DND-41 (cell line): ENCODE measurements around the gene GRID1.

Experiments used
- ATAC-seq: fragments of 200-7000 bp; cut with Tn5 transposase; 3 replicates; pipeline ENCODE4 v1.9.1; 2021; ENCODE audit warnings: low read depth; ENCODE audit not compliant: insufficient read depth
- DNase-seq: peaks from one replicate; pipeline ENCODE4 v3.0.0-alpha.2; 2020
- H2AFZ ChIP-seq: 2 replicates; pipeline ENCODE4 v1.6.0; 2012; ENCODE audit warnings: low read depth, low read length
- H3K27ac ChIP-seq: 2 replicates; pipeline ENCODE4 v1.5.1; 2012; ENCODE audit warnings: low read length, inconsistent platforms
- H3K27me3 ChIP-seq: fragments of 200-600 bp; sonication (generic); 2 replicates; pipeline ENCODE4 v1.6.0; 2012; ENCODE audit warnings: low read length, mild to moderate bottlenecking, inconsistent platforms; ENCODE audit not compliant: insufficient read depth, poor library complexity
- H3K36me3 ChIP-seq: 2 replicates; pipeline ENCODE4 v1.5.1; 2012; ENCODE audit warnings: low read length, inconsistent platforms; ENCODE audit not compliant: insufficient read depth
- H3K4me1 ChIP-seq: 2 replicates; pipeline ENCODE4 v1.5.1; 2012; ENCODE audit warnings: mild to moderate bottlenecking, low read length; ENCODE audit not compliant: insufficient read depth
- H3K4me2 ChIP-seq: 2 replicates; pipeline ENCODE4 v1.6.0; 2012; ENCODE audit warnings: mild to moderate bottlenecking, moderate library complexity, low read length, inconsistent platforms; ENCODE audit not compliant: insufficient read depth
- H3K4me3 ChIP-seq, 2 experiments: fragments of 200-600 bp in 1 of 2; shearing (Covaris generic) in 1 of 2; 2 replicates each; pipeline ENCODE4 v1.5.1; 2012 to 2016; ENCODE audit warnings: inconsistent platforms in 2 of 2, low read length in 2 of 2, mild to moderate bottlenecking in 2 of 2, low read depth in 1 of 2, moderate library complexity in 1 of 2
- H3K79me2 ChIP-seq: 2 replicates; pipeline ENCODE4 v1.6.0; 2012; ENCODE audit warnings: low read length, inconsistent platforms; ENCODE audit not compliant: insufficient read depth
- H3K9ac ChIP-seq: 2 replicates; pipeline ENCODE4 v1.6.0; 2012; ENCODE audit warnings: low read depth, mild to moderate bottlenecking, inconsistent platforms, low read length, moderate library complexity
- H3K9me3 ChIP-seq: 2 replicates; pipeline ENCODE4 v1.5.1; 2012; ENCODE audit warnings: low read length, moderate library complexity, mild to moderate bottlenecking, inconsistent platforms; ENCODE audit not compliant: insufficient read depth, severe bottlenecking
- H4K20me1 ChIP-seq: 2 replicates; pipeline ENCODE4 v1.6.0; 2012; ENCODE audit warnings: low read length; ENCODE audit not compliant: insufficient read depth
- CTCF ChIP-seq: IDR thresholded peaks from 2 replicates; pipeline ENCODE4 v1.5.1; 2012; ENCODE audit warnings: borderline replicate concordance, low read length, moderate library complexity, mild to moderate bottlenecking; ENCODE audit not compliant: poor library complexity, severe bottlenecking; ENCODE audit errors: extremely low read depth
- EZH2 ChIP-seq: IDR thresholded peaks from 3 replicates; pipeline ENCODE4 v1.6.1; 2012; ENCODE audit warnings: borderline replicate concordance, low read depth, mild to moderate bottlenecking, moderate library complexity, low read length, inconsistent platforms; ENCODE audit not compliant: severe bottlenecking

The GRID1 gene

GRCh38 chr10:85925201-85925750 lies 441.3 kb downstream of the GRID1 start:
- DNase-seq (no peak), ATAC-seq (no peak)
- Histone ChIP-seq H2AFZ (no peak overlapping the region), H3K79me2 (no peaks in the 10 kb centered on the region), H3K9me3 (no peaks in the 10 kb centered on the region), H3K9ac (no peak overlapping the region), H3K27ac (no peak overlapping the region), H3K4me2 (no peak overlapping the region), H3K4me1 (no peaks in the 10 kb centered on the region), H3K36me3 (no peaks in the 10 kb centered on the region), H3K4me3 (no peak overlapping the region), H3K27me3 (peaks cover 7% of the 10 kb centered on the region), H4K20me1 (no peaks in the 10 kb centered on the region)
- TF ChIP-seq CTCF, result no peak

- Histone ChIP-seq H3K9me3 (no peaks in the 10 kb centered on the region), H3K27me3 (peaks cover 7% of the 10 kb centered on the region), H3K27ac (no peak overlapping the region), H3K4me3 (no peak overlapping the region), H3K79me2 (no peaks in the 10 kb centered on the region), H3K4me2 (no peak overlapping the region), H3K4me1 (no peaks in the 10 kb centered on the region), H2AFZ (no peak overlapping the region), H4K20me1 (no peaks in the 10 kb centered on the region), H3K36me3 (no peaks in the 10 kb centered on the region), H3K9ac (no peak overlapping the region)
- no peak for DNase-seq
- TF ChIP-seq EZH2, result no peak
- no peak for TF ChIP-seq CTCF
- no peak for ATAC-seq
Measured at GRCh38 chr10:85924382-85925102, 442.1 kb downstream of the GRID1 start.

- Histone ChIP-seq H3K4me3 (no peak overlapping the region), H3K9me3 (no peaks in the 10 kb centered on the region), H3K27ac (no peak overlapping the region), H3K36me3 (no peaks in the 10 kb centered on the region), H4K20me1 (no peaks in the 10 kb centered on the region), H3K79me2 (no peaks in the 10 kb centered on the region), H3K9ac (no peak overlapping the region), H3K4me1 (no peaks in the 10 kb centered on the region), H2AFZ (no peak overlapping the region), H3K27me3 (peaks cover 10% of the 10 kb centered on the region), H3K4me2 (no peak overlapping the region)
- no peak for DNase-seq
- TF ChIP-seq EZH2, result no peak
- TF ChIP-seq CTCF, result no peak
- ATAC-seq, result no peak
Measured at GRCh38 chr10:85922356-85923129, 444.1 kb downstream of the GRID1 start.
